ENCODE results near the gene UBE3B.

Gene UBE3B

GRCh38 chr12:109448707-109449390 is 28.6 kb upstream of the UBE3B start:
- DNase-seq (ENCODE audit: extremely low read depth in 1 of 2, low read depth in 1 of 2): no peak

GRCh38 chr12:109449845-109450532 is 27.4 kb upstream of the UBE3B start:
- no peak for DNase-seq (ENCODE audit: extremely low read depth in 1 of 2, low read depth in 1 of 2)

DNA sequence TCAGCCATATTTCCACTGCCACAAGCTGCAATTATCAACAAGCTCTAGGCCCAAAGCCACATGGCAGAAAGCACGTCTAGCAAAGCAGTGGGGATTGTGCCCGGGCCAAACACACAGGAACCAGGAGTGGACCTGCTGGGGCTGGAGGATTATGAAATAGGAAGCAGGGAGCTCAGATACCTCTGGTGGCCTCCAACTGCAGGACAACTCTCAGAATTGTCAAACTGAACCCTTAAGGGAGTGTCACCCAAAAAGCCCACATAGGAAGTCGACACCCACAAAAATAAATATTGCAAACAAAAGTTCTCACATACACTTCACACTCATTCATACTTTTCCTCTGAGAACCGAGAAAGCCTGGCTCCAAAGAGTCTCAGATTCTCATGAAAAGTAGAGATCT is 26.5 kb upstream of the UBE3B start:
- no peak for DNase-seq (ENCODE audit: extremely low read depth in 1 of 2, low read depth in 1 of 2)

- no peak for DNase-seq (ENCODE audit: extremely low read depth in 1 of 2, low read depth in 1 of 2)
Measured at GRCh38 chr12:109451400-109451799, 26.0 kb upstream of the UBE3B start.

GRCh38 chr12:109452489-109452888 is 24.9 kb upstream of the UBE3B start:
- DNase-seq (ENCODE audit: extremely low read depth in 1 of 2, low read depth in 1 of 2): no peak

DNA sequence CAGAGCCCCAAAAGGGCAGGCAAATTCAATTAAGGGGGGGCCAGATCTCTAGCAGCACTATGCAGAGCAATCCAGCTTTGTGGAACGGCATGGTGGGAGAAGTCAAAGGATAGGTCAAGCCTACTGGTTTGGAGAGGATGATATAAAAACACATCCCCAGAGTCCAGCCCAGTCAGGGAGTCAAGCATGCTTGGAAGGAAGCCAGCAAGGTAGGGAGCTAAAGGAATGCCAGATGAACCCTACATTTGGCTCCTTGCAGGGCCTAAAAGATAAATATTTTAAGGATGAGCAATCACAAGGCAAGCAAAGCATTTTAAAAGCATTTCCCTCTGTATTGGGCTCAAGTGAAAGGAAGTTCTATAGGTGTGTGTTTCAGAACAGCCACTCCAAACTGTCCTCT is 21.7 kb upstream of the UBE3B start:
- DNase-seq (ENCODE audit: extremely low read depth in 1 of 2, low read depth in 1 of 2): no peak

DNA sequence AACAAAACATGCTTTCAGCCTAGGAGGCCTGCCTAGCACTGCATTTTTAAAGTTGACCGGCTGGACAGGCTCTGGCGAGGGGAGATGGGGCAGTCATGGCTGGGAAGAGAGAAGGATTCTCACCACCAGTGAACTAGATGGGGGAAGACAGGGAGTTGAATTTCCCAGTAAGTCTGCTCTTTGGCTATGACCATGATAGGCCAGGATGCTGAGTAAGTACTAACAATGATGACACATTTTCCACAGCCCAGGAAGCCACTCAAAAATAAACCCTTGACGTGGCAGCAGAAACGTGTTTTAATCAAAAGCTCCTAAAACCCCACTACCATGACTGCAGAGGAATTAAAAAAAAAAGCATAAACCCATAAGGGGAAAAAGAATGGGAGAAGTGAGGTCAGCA is 19.3 kb upstream of the UBE3B start:
- no peak for DNase-seq (ENCODE audit: extremely low read depth in 1 of 2, low read depth in 1 of 2)

DNA sequence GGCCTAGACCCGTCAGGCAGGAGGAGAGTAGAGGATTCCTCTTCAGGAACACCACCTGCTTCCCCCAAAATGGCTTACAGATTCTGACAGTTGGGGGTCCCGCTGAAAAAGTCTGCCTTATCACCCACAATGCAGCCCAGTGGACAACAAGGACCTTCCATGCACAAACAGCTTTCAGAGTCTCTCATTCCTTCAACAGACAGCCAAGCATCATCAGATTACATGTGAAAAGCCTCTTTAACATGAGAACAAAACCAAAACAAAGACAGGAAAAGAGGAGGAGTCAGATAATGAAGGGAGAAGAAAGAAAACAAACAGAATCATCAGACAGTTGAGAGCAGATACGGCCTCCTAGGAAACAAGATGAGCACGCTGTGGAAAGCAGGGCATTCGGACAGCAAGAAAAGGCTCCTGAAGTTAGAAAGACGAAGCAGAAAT is 18.6 kb upstream of the UBE3B start:
- DNase-seq (ENCODE audit: extremely low read depth in 1 of 2, low read depth in 1 of 2): no peak

- no peak for DNase-seq (ENCODE audit: extremely low read depth in 1 of 2, low read depth in 1 of 2)
Measured at GRCh38 chr12:109459247-109459646, 18.2 kb upstream of the UBE3B start.

- DNase-seq (ENCODE audit: extremely low read depth in 1 of 2, low read depth in 1 of 2): no peak
Measured at GRCh38 chr12:109460538-109460937, 16.9 kb upstream of the UBE3B start.

DNA sequence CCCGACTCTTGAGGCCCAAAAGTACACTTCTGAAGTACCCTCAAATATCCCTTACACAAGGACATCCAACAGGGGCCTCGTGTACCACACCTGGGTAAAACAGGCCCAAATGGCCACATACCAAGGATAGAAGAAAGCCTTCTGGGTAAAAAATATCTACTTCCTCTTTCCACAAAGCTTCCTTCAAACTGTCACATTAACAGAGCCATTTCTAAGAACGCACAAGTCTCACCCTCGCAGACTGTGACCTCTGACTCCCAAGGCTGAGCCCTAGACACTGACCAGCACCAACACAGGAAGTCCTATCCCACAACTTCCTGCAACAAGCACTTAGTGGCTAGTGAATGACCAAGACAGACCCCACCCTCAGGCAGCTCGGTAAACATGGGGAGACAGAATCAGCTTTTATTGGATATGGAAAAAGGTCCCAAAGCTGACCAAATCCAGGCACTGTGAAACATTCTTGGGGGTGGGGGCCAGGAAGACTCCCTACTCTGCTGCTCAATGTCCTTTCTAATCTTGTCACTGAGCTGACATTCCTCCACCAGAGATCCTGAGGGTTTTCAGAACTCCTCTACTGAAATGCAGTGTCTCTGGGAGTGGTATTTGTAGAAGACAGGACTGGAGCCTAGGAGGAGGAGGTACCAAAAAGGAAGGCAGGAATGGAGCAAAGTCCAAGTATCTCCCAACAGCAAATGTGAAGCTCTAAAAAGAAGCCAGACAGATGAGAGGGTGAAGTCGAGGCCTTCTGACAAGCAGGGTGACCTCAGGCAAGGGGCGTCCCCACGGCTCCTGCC is 16.2 kb upstream of the UBE3B start:
- no peak for DNase-seq (ENCODE audit: extremely low read depth in 1 of 2, low read depth in 1 of 2)

- DNase-seq (ENCODE audit: extremely low read depth in 1 of 2, low read depth in 1 of 2): no peak
Measured at GRCh38 chr12:109461846-109462756, 15.3 kb upstream of the UBE3B start.

DNA sequence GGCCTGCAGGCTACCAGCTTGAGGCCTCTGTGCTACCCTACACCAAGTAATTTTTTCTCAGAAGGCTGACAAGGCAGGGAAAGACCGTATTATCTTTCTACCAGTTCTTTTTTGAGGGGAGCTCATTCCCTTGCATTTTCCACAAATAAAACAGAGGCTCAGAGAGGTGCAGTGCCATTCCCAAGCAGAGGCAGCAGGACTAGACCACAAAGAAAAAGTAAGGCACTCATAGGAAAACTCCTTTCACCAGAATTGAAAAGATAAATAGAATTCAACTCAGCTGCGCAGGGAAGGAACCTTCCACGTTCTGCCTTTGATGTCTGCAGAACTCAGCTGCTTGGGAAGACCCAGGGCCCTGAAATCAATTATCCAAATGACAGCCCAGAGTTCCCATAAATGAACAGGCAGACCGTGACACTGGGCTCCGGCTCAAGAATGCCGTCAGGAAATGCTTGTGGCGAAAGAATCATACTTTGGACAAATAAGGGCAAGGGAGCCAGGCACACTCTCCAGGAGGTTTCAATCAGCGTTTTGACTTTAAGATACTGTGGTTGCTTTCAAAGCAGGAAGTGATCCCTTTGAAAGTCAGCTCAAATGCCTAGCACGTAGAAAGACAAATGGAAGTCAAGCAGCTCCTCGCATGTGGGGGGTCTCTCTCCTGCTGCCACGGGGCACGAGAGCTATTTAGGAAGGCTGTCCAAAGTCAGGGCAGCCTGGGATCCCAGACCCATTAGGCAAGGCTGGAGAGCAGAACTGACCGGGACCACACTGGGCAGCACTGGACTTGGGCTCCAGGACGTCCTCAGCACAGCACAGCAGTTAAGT is 14.4 kb upstream of the UBE3B start:
- DNase-seq (ENCODE audit: extremely low read depth in 1 of 2, low read depth in 1 of 2): no peak

- DNase-seq (ENCODE audit: extremely low read depth in 1 of 2, low read depth in 1 of 2): no peak
Measured at GRCh38 chr12:109463756-109464155, 13.7 kb upstream of the UBE3B start.

GRCh38 chr12:109464642-109465351 is 12.6 kb upstream of the UBE3B start:
- DNase-seq (ENCODE audit: extremely low read depth in 1 of 2, low read depth in 1 of 2): no peak

DNA sequence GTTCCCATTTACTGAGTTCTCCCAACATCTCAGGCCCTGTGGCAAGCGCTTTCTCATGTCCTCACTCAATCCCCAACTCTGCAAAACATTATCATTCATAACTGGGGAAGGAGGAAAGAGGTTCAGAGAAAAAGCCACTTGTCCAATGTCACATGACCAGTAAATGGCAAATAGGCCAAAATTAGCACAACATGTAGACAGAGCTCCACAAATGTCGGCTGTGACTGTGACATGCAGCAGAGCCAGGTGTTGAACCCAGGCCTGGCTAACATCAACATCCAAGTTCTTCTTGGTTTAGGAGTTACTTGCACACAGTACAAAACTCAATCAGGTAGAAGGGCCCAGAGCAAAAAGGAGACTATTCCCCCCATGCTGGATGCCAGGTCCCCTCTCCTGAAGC is 11.1 kb upstream of the UBE3B start:
- no peak for DNase-seq (ENCODE audit: extremely low read depth in 1 of 2, low read depth in 1 of 2)

DNA sequence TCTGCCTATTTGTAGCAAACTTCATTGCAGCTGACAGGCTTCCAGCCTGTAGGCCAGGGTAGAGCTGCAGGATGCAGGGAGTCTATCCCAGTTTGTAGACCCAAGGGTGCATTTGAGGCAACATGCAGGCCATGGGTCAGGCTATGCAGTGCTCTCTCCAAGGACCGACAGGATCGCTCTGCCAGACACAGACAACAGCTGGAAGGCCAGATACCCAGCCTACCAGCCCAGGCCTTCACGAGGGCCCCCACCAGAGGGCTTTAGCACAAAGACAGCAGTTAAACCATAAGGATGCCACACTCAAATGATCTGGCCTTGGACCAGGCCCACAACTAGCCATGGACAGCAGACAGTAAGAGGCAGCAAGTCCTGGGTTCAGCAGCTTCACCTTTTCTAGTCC is 10.6 kb upstream of the UBE3B start:
- no peak for DNase-seq (ENCODE audit: extremely low read depth in 1 of 2, low read depth in 1 of 2)

- no peak for DNase-seq (ENCODE audit: extremely low read depth in 1 of 2, low read depth in 1 of 2)
Measured at GRCh38 chr12:109467978-109468676, 9.3 kb upstream of the UBE3B start.

DNA sequence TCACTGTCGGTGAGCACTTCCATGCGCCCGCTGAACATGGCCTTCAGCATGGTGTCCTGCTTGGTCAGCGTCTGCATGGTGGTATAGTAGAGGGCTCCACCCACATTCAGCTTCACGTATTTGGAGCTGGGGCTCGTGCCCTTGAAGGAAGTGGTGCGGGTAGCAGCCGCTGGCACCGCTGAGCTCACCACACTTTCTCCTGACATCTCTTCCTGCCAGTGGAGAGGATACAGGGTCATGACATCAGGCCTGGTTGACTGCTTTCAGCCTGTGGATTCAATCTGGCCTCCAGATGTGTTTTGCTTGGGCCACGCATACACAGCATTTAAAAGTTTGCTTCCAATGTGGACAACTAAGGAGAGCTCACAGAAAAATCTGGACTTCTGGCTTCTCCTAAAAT is 7.9 kb upstream of the UBE3B start:
- DNase-seq (ENCODE audit: extremely low read depth in 1 of 2, low read depth in 1 of 2): no peak

All from activated CD8-positive, alpha-beta memory T cell treated with anti-CD3 and anti-CD28 coated beads for 1 hour (primary cell).